ENCODE measurements around the gene KIAA0825.
"Not testable (repeated sequence)": the region's sequence is repeated elsewhere in the genome, so short reads cannot be mapped to it uniquely, and the experiment has no call there.

DNA sequence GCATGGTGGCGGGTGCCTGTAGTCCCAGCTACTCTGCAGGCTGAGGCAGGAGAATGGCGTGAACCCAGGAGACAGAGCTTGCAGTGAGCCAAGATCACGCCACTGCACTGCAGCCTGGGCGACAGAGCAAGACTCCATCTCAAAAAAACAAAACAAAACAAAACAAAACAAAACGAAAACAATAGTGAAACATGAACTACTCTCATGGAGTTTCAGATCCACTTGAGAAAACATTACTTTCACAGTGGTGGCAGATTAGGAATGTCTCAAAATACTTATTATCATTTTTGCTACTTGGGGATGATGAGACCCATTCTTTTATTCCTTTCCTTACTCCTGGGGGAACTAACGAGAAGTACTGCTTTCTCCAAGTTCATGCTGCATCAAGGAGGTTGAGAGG is 448.2 kb downstream of the KIAA0825 start:
- TF ChIP-seq CTCF, POLR2A (IDR thresholded peaks at IDR 0.05): not testable (repeated sequence)

All from testis (tissue), 2 donors.